Sciatic nerve (tissue), 2 donors: Measurements from ENCODE around the gene TKTL2. TPM values are rescaled to one million over a fixed set of nuclear protein-coding genes. Genes with fewer than 3 reads are reported as not detected.

Experiments used
- ATAC-seq: fragments of 200-7000 bp; cut with Tn5 transposase; one replicate; pipeline ENCODE4 v1.9.1; 2020; ENCODE audit warnings: mild to moderate bottlenecking, moderate library complexity
- DNase-seq: peaks from one replicate; pipeline ENCODE4 v3.0.0-alpha.2; 2020; ENCODE audit warnings: low spot score
- intact Hi-C: fragments of 100-400 bp; cut with DNase I; formaldehyde crosslinking; loops from one replicate; pipeline ENCODE4 v1.14.2; 2022
- total RNA-seq: library from RNA; stranded (reverse); fragmentation: NEBNext Ultra II Directional; extraction: Animal tissue kit (Norgen Biotek cat#: 25700); gene quantifications from one replicate; pipeline ENCODE4 v1.2.1, GENCODE V29; 2021
- donor health status: DM: no; HTN: no; CAD: no.
- donor health status: DM: no; HTN: no; CAD: no.

Gene TKTL2
- total RNA-seq: 0.18 TPM

DNA sequence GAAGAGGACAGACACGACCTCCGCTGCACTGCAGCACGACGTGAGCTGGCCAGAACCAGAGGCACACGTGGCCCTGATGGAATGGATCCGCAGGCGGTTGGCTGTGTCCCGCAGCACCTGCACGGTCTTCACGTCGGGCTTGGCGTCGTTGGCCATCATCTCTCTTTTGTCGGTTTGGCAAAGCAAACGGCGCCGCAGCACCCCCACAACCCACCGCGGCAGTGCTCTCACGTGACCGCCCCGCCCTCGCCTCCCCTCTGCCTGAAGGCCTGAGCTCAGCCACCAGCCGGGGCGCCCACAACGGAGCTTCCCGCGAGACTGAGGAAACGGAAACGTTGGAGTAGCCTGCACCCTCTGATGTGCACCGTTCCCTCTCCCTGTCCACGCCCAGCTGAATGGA is at the start of gene TKTL2:
Gene TKTL2, minus strand, starts transcription at position 179 of the 400 bp plus-strand sequence. Its CDS starts 20 bp downstream, at position 159.
- intact Hi-C loops: no loop called here
- no peak for DNase-seq
- ATAC-seq: no peak

GRCh38 chr4:163515198-163515597 is 41.6 kb upstream of the TKTL2 start:
- intact Hi-C loops: no loop called here
- no peak for ATAC-seq
- DNase-seq: no peak

GRCh38 chr4:163505374-163505773 is 31.8 kb upstream of the TKTL2 start:
- ATAC-seq (no peak), DNase-seq (no peak)
- intact Hi-C loops: no loop called here

GRCh38 chr4:163500586-163500985 is 27.0 kb upstream of the TKTL2 start:
- ATAC-seq (no peak), DNase-seq (no peak)
- intact Hi-C loops: no loop called here

GRCh38 chr4:163495900-163496299 is 22.3 kb upstream of the TKTL2 start:
- ATAC-seq (no peak), DNase-seq (no peak)
- intact Hi-C loops: loop anchor here (10.0 kb wide), 1 partner anchor 49 kb away; no protein-coding TSS in a partner anchor

DNA sequence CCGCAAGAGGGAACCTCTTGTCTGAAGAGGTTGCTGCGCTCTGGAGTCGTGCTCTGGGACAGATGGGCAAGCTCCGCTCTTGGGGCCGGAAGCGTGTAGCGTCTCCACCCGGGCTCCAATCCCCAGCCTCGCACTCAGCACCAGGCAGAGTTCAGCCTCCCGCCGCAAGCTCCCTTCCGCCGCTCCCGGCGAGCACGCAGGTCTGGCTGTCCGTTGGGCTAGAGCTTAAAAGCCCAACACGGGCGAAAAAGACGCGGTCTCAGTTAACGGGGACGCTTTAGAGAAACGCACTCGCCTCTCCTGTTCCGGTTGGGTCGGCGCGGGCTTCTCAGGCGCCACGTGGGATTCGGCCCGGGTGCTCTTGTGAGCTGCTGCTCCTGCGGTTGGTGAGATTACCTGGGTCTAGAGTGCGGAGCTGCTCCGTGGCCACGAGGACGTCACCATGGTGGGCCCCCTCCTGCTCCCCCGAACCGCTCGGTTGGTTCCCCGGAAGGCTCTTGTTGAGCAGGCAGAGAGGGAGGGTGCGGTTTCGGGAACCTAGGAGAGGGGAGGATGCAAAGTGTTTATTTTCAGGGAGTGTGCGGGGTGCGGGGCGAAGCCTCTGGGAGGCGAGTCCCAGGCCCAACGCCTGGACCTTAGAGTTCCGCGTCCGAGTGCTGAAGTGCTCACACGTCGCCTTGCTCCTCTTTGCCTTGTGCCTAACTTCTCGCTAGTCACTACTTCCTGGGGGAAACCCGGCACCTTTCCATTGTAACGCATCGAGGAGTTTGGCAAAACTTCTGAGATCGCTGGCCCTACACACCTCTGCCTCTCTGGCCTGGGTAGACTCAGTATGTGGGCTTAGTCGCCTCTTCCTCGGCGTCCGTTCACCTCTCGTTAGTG is 21.0 kb upstream of the TKTL2 start, which contains the start of gene TMA16:
Gene TMA16, plus strand, starts transcription at position 331 of the 882 bp plus-strand sequence. Its CDS starts 112 bp downstream, at position 443.
- ATAC-seq (peak; percentile 96), DNase-seq (peak; percentile 88)
- intact Hi-C loops: loop anchor here (10.0 kb wide), 1 partner anchor 50 kb away; no protein-coding TSS in a partner anchor

- peak; percentile 67 for DNase-seq
- intact Hi-C loops: loop anchor here (10.0 kb wide), 1 partner anchor 51 kb away; no protein-coding TSS in a partner anchor
- peak; percentile 44 for ATAC-seq
Observed at GRCh38 chr4:163493643-163494359, 20.2 kb upstream of the TKTL2 start.

DNA sequence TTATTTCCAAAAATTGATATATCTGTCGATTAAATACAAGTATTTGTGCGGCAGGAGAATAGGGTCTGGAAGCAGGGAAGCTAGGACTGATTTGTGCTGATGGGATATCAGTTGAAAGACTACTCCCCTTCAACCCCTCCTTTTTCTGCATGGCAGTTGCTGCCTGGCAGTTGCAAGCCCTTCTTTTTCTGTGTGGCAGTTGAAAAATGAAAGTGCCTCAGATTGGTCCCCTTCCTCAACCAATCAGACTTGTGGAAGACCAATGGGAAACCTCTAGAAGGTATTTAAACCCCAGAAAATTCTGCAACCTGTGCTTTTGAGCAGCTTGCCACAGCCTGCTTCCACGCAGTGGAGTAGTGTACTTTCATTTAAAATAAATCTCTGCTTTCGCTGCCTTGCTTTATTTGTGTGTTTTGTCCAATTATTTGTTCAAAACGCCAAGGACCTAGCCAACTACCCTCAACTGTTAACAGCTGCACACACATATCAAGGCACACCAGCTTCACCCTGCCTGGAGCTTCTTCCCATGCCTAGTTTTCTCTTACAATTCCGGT is 19.5 kb upstream of the TKTL2 start:
- intact Hi-C loops: loop anchor here (10.0 kb wide), 1 partner anchor 52 kb away; no protein-coding TSS in a partner anchor
- DNase-seq (no peak), ATAC-seq (no peak)

DNA sequence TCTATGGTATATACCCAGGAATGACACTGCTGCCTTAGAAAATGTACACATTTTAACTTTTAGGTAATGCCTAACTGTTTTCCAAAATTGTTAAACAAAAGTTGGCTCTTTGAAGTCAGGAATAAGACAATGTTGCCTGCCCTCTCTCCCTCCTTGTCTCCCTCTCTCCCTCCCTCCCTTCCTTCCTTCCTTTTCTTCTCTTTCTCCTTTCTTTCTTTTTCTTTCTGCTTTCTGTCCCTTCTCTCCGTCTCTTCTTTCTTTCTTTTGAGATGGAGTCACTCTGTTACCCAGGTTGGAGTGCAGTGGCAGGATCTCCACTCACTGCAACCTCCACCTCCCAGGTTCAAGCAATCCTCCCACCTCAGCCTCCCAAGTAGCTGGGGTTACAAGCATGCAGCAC is 16.4 kb upstream of the TKTL2 start:
- DNase-seq (no peak), ATAC-seq (no peak)
- intact Hi-C loops: loop anchor here (10.0 kb wide), 1 partner anchor 55 kb away; no protein-coding TSS in a partner anchor

GRCh38 chr4:163486321-163486720 is 12.8 kb upstream of the TKTL2 start:
- DNase-seq (no peak), ATAC-seq (no peak)
- intact Hi-C loops: no loop called here

GRCh38 chr4:163485589-163485988 is 12.0 kb upstream of the TKTL2 start:
- intact Hi-C loops: no loop called here
- DNase-seq (no peak), ATAC-seq (no peak)

GRCh38 chr4:163484906-163485305 is 11.4 kb upstream of the TKTL2 start:
- ATAC-seq: peak; percentile 60
- intact Hi-C loops: no loop called here
- peak; percentile 63 for DNase-seq

- ATAC-seq (no peak), DNase-seq (no peak)
- intact Hi-C loops: no loop called here
Observed at GRCh38 chr4:163482190-163482589, 8.6 kb upstream of the TKTL2 start.

DNA sequence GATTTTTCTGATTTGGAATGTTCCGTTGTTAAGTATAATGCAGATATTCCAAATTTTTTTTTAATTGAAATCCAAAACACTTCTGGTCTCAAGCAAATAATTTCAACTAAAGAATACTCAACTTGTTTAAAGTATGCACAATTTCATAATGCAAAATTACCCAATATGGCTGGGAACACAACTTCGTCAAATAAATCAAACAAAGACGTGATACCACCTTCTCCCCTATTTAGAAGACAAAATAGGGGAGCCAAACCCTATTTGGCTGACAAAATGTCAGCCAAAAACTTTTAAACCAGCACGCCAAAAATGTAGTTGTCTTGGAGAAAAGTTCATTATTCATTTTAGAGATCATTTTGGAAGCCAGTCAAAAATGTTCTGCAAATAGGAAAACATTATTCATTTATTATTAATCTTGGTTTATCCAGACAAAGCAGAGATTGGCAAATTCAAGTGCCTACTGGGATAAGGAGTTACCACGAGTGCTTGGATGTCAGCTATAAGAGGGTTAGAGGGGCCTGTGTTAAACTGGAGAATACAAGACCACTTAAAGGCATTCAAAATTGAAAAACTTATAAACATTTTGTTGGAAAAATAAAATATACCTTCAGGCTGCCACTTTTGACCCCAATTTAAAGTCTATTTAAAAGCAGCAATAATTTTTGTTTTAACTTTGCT is 3.3 kb upstream of the TKTL2 start:
- DNase-seq (no peak), ATAC-seq (no peak)
- intact Hi-C loops: no loop called here

DNA sequence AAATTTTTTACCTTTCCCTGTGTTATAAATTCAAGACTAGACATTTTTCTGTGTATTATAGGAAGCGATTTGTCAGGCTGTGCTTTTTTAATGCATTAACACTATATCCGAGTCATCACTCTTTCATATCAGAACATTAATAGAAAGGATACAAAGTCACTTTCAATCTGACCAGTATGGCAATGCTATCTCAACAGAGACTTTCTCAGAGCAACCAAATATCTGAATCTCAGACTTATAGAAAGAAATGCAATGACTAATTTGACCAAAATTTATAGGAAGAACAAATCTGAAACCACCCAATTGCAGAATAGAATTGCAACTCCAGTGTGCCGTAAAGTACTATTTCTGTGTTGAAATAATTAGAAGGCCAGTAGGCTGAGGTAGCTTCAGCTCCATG is 473 bp upstream of the TKTL2 start:
- ATAC-seq (no peak), DNase-seq (no peak)
- intact Hi-C loops: no loop called here

DNA sequence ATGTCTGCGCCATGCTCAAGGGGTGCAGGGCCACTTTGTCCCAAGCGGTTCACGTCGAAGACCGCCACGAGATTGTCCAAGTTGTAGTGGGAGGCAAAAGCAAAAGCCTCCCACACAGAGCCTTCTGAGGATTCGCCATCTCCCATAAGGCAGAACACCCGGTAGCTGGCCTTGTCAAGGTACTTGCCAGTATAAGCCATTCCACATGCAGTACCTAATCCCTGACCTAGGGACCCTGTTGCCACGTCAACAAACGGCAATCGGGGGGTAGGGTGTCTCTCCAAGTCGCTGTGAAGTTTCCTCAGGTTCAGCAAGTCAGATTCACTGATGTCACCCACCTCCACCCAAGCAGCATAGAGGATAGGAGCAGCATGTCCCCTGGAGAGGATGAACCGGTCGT is 424 bp downstream of the TKTL2 start:
- no peak for DNase-seq
- intact Hi-C loops: no loop called here
- ATAC-seq: no peak

- ATAC-seq (no peak), DNase-seq (no peak)
- intact Hi-C loops: no loop called here
Observed at GRCh38 chr4:163470391-163470790, 3.2 kb downstream of the TKTL2 start.

DNA sequence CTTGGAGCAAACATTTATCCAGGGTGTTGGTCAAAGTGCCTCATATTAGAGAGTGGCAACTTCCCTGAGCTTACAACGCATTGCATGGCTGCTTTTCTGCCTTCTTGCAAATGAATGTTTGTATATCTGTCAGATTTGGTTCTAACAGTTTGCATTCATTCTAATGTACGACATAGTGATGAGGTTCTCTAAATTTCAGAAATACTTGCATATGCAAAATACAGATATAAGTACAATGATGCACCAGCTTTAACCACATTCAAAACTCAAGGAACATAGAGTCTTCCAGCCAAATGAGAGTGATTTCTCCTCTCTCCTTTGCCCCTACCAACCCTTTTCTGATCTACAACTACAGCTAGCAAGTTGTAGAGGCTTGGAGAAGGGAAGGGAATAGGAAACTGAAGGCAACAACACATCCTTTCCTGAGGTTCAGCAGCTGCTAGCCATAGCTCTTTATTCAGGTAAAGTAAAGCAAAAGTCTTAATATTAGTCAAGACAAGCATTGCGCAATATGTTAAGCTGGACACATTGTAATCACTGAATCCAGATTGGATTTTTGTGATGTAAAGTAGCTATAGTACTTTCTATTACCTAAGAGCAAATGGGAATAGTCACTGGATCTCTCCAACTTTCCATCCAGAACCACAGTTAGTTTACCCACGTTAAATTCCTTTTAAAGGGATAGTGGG is 6.3 kb downstream of the TKTL2 start:
- ATAC-seq: no peak
- DNase-seq: no peak
- intact Hi-C loops: no loop called here
